IMR-90 (cell line): Measurements from ENCODE around the gene LPAR2. TPM values are rescaled to one million over a fixed set of nuclear protein-coding genes. Genes with fewer than 3 reads are reported as not detected.

Experiments
- ATAC-seq: fragments of 200-7000 bp; cut with Tn5 transposase; 2 replicates; pipeline ENCODE4 v1.9.1; 2020; ENCODE audit warnings: low read depth, mild to moderate bottlenecking, moderate library complexity
- BruUV-seq: library from RNA; stranded (reverse); fragments of 400-500 nt; replicated peaks from 2 replicates; lab custom pipeline; 2021; lab: Mats Ljungman, UMichigan
- CTCF ChIA-PET: fragments of 300-600 bp; formaldehyde crosslinking; extraction: SDS; loops from one replicate; lab custom pipeline; 2021; ENCODE audit warnings: antibody characterized with exemption; lab: Yijun Ruan, JAX
- POLR2A ChIA-PET: fragments of 300-600 bp; sonication (Branson Sonifier 250); formaldehyde crosslinking; loops from one replicate; lab custom pipeline; 2022; ENCODE audit warnings: antibody characterized with exemption; ENCODE audit not compliant: unreplicated experiment; lab: Charles Lee
- DNase-seq: peaks from one replicate; pipeline ENCODE4 v3.0.0; 2013
- H2AFZ ChIP-seq: replicated peaks from 2 replicates; pipeline ENCODE3; 2013; ENCODE audit warnings: low read length, mild to moderate bottlenecking; ENCODE audit not compliant: poor library complexity
- H2AK5ac ChIP-seq: 2 replicates; pipeline ENCODE4 v1.6.1; 2013; ENCODE audit warnings: low read depth, low read length, inconsistent platforms
- H2AK9ac ChIP-seq: replicated peaks from 2 replicates; pipeline ENCODE3; 2013; ENCODE audit warnings: mild to moderate bottlenecking, low read depth, low read length, moderate library complexity; ENCODE audit not compliant: poor library complexity
- H2BK120ac ChIP-seq: 2 replicates; pipeline ENCODE4 v1.6.1; 2013; ENCODE audit warnings: low read depth, low read length, inconsistent platforms
- H2BK15ac ChIP-seq: 3 replicates; pipeline ENCODE4 v1.6.1; 2013; ENCODE audit warnings: low read depth, low read length, inconsistent platforms
- H2BK20ac ChIP-seq: 2 replicates; pipeline ENCODE4 v1.6.1; 2013; ENCODE audit warnings: low read depth, mild to moderate bottlenecking, inconsistent platforms, low read length, moderate library complexity
- H2BK5ac ChIP-seq: 2 replicates; pipeline ENCODE4 v1.6.1; 2013; ENCODE audit warnings: mild to moderate bottlenecking, low read depth, low read length, inconsistent platforms; ENCODE audit not compliant: poor library complexity, severe bottlenecking
- H3K14ac ChIP-seq: replicated peaks from 2 replicates; pipeline ENCODE4 v1.6.1; 2013; ENCODE audit warnings: low read depth, low read length, inconsistent platforms
- H3K18ac ChIP-seq: 2 replicates; pipeline ENCODE4 v1.6.1; 2013; ENCODE audit warnings: low read depth, low read length, control low read depth
- H3K23ac ChIP-seq: 2 replicates; pipeline ENCODE4 v1.6.1; 2013; ENCODE audit warnings: low read depth, low read length, inconsistent platforms
- H3K27ac ChIP-seq: 2 replicates; pipeline ENCODE4 v1.5.1; 2013; ENCODE audit warnings: mild to moderate bottlenecking, control low read depth, low read length; ENCODE audit not compliant: insufficient read depth
- H3K27me3 ChIP-seq: 2 replicates; pipeline ENCODE4 v1.6.1; 2013; ENCODE audit warnings: low read length; ENCODE audit not compliant: control insufficient read depth, insufficient read depth
- H3K36me3 ChIP-seq: 2 replicates; pipeline ENCODE4 v1.6.1; 2013; ENCODE audit warnings: low read length, mixed read lengths; ENCODE audit not compliant: control insufficient read depth, insufficient read depth
- H3K4ac ChIP-seq: 2 replicates; pipeline ENCODE4 v1.6.1; 2013; ENCODE audit warnings: low read depth, low read length, inconsistent platforms
- H3K4me1 ChIP-seq: 2 replicates; pipeline ENCODE4 v1.6.1; 2013; ENCODE audit warnings: low read length, mixed read lengths; ENCODE audit not compliant: control insufficient read depth, insufficient read depth
- H3K4me2 ChIP-seq: 2 replicates; pipeline ENCODE4 v1.6.1; 2013; ENCODE audit warnings: low read depth, mild to moderate bottlenecking, control low read depth, low read length, moderate library complexity
- H3K4me3 ChIP-seq: 2 replicates; pipeline ENCODE4 v1.5.1; 2013; ENCODE audit warnings: low read depth, mild to moderate bottlenecking, control low read depth, low read length, moderate library complexity; ENCODE audit not compliant: insufficient read depth
- H3K56ac ChIP-seq: 2 replicates; pipeline ENCODE4 v1.6.1; 2013; ENCODE audit warnings: low read length, inconsistent platforms; ENCODE audit not compliant: insufficient read depth; ENCODE audit errors: extremely low read depth
- H3K79me1 ChIP-seq, 2 experiments: 2 replicates each; pipeline ENCODE4 v1.6.1; 2013; ENCODE audit warnings: low read length in 2 of 2, inconsistent platforms in 1 of 2, low read depth in 1 of 2
- H3K9ac ChIP-seq: 2 replicates; pipeline ENCODE4 v1.6.1; 2013; ENCODE audit warnings: low read depth, low read length, control low read depth
- H3K9me1 ChIP-seq: 2 replicates; pipeline ENCODE4 v1.6.1; 2013; ENCODE audit warnings: low read length, inconsistent platforms; ENCODE audit not compliant: insufficient read depth
- H3K9me3 ChIP-seq: 2 replicates; pipeline ENCODE4 v1.6.1; 2013; ENCODE audit warnings: low read length; ENCODE audit not compliant: control insufficient read depth, insufficient read depth
- H4K20me1 ChIP-seq: 2 replicates; pipeline ENCODE4 v1.6.1; 2013; ENCODE audit warnings: low read length, inconsistent platforms; ENCODE audit not compliant: insufficient read depth
- H4K5ac ChIP-seq: 2 replicates; pipeline ENCODE4 v1.6.1; 2013; ENCODE audit warnings: mild to moderate bottlenecking, low read depth, low read length, control low read depth
- H4K8ac ChIP-seq, 2 experiments: 2 replicates each; pipeline ENCODE4 v1.6.1; 2013; ENCODE audit warnings: low read depth in 2 of 2, low read length in 2 of 2, control low read depth in 1 of 2, inconsistent platforms in 1 of 2
- H4K91ac ChIP-seq: 2 replicates; pipeline ENCODE4 v1.6.1; 2013; ENCODE audit warnings: low read depth, low read length, inconsistent platforms; ENCODE audit not compliant: insufficient read depth
- CTCF ChIP-seq: conservative IDR thresholded peaks from 2 replicates; pipeline ENCODE4 v1.5.1; 2012; ENCODE audit warnings: mild to moderate bottlenecking, low read depth, low read length, improper control_type of control experiment
- FOS ChIP-seq: fragments of 150-350 bp; IDR thresholded peaks from 2 replicates; pipeline ENCODE4 v1.6.1; 2016; ENCODE audit warnings: low read depth, low read length
- MXI1 ChIP-seq: IDR thresholded peaks from 2 replicates; pipeline ENCODE4 v1.6.1; 2012; ENCODE audit warnings: low read depth, mild to moderate bottlenecking, low read length, moderate library complexity, borderline replicate concordance
- WGBS, 2 experiments: methylation state at CpG; one replicate each; pipeline versions ENCODE4 v1.1.5 to v1.1.7; 2013; ENCODE audit warnings: missing lambda C conversion rate in 2 of 2; ENCODE audit not compliant: insufficient read length in 1 of 2; ENCODE audit errors: extremely low coverage in 2 of 2; 5-methylcytosine and 5-hydroxymethylcytosine counted together
- dilution Hi-C: fragments of 300-500 bp; cut with HindIII; formaldehyde crosslinking; loops from one replicate; pipeline ENCODE4 v1.14.3; 2018; ENCODE audit warnings: low sequenced_read_pairs; ENCODE audit not compliant: unreplicated experiment
- in situ Hi-C: fragments of 300-500 bp; cut with MboI; formaldehyde crosslinking; loops from 3 replicates; pipeline ENCODE4 v1.14.3; 2019; ENCODE audit warnings: low sequenced_read_pairs, inconsistent platforms, mixed read lengths
- intact Hi-C: fragments of 100-400 bp; cut with micrococcal nuclease; formaldehyde crosslinking; loops from 2 replicates; pipeline ENCODE4 v1.10.0; 2022
- polyA plus RNA-seq, 3 experiments: library from polyadenylated mRNA; depleted of rRNA; stranded (reverse); fragments of >200 nt; gene quantifications; 2 replicates each; pipeline ENCODE4 v1.2.3, GENCODE V29; 2012; ENCODE audit warnings: low replicate concordance in 1 of 3
- total RNA-seq: library from RNA; depleted of rRNA; stranded (reverse); fragments of >200 nt; gene quantifications from 2 replicates; pipeline ENCODE4 v1.2.3, GENCODE V29; 2012
- TF ChIP-seq, protein P1 (sequence below): fragments of 150-350 bp; IDR thresholded peaks from 2 replicates; pipeline ENCODE4 v1.6.1; 2016; ENCODE audit warnings: low read depth, mild to moderate bottlenecking, low read length, moderate library complexity, borderline replicate concordance

Gene LPAR2
- total and polyA plus RNA-seq, 2 of the 4 experiments (the other 2 are of a cell fraction): under 0.01 to 5.4 TPM

GRCh38 chr19:19647037-19647835 lies 19.2 kb upstream of the LPAR2 start:
- H3K4me2 ChIP-seq: no peak overlapping the region
- no peak overlapping the region for H3K4ac ChIP-seq
- BruUV-seq: no TSS peak
- H3K9ac ChIP-seq: no peak overlapping the region
- ChIA-PET CTCF (no interaction called here), POLR2A (no interaction called here)
- intact Hi-C loops (no loop called here), dilution Hi-C loops (no loop called here), in situ Hi-C loops (loop anchor here (25.0 kb wide), 1 partner anchor 260 kb away; no protein-coding TSS in a partner anchor)
- H2BK15ac ChIP-seq: no peak overlapping the region
- H3K9me1 ChIP-seq: peaks cover 3% of the 10 kb centered on the region; the same call in 1 of the 2 replicates
- H4K91ac ChIP-seq: no peak overlapping the region
- no peaks in the 10 kb centered on the region for H3K9me3 ChIP-seq
- no peak overlapping the region for H2BK20ac ChIP-seq
- no peak overlapping the region for H2AK9ac ChIP-seq
- no peak overlapping the region for H2AFZ ChIP-seq
- H3K23ac ChIP-seq: no peak overlapping the region
- DNase-seq (no peak), ATAC-seq (no peak)
- H3K36me3 ChIP-seq: peaks cover 57% of the 10 kb centered on the region
- 0 out of 2 replicates have a peak, but pooled peaks cover 3% of the 10 kb centered on the region for H4K20me1 ChIP-seq
- no peaks in the 10 kb centered on the region for H3K27me3 ChIP-seq
- no peak overlapping the region for H3K4me3 ChIP-seq
- 0 out of 2 replicates have a peak, but pooled peaks cover 2% of the 10 kb centered on the region for H3K4me1 ChIP-seq
- TF ChIP-seq CTCF: no peak
- TF ChIP-seq, protein P1, sequence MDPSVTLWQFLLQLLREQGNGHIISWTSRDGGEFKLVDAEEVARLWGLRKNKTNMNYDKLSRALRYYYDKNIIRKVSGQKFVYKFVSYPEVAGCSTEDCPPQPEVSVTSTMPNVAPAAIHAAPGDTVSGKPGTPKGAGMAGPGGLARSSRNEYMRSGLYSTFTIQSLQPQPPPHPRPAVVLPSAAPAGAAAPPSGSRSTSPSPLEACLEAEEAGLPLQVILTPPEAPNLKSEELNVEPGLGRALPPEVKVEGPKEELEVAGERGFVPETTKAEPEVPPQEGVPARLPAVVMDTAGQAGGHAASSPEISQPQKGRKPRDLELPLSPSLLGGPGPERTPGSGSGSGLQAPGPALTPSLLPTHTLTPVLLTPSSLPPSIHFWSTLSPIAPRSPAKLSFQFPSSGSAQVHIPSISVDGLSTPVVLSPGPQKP: no peak
- no peak for TF ChIP-seq MXI1
- TF ChIP-seq FOS: no peak
- no peak overlapping the region for H3K27ac ChIP-seq
- no peak overlapping the region for H2AK5ac ChIP-seq
- 98% methylated on average over 9 of the region's 29 CpGs; no CpG with 5 or more reads in 1 of the 2 experiments for WGBS, 2 experiments
- no peak overlapping the region for H3K18ac ChIP-seq
- no peak overlapping the region for H3K56ac ChIP-seq
- peaks cover 0 to 11% of the 10 kb centered on the region in 2 experiments; a peak in 3 of 4 replicates for H3K79me1 ChIP-seq
- H2BK120ac ChIP-seq: no peak overlapping the region
- no peak overlapping the region for H3K14ac ChIP-seq
- H4K5ac ChIP-seq: no peak overlapping the region
- H4K8ac ChIP-seq: no peak overlapping the region
- no peak overlapping the region for H2BK5ac ChIP-seq
